CD14-positive monocyte (primary cell): ENCODE measurements around the gene GRIA3. TPM values are rescaled to one million over a fixed set of nuclear protein-coding genes. Genes with fewer than 3 reads are reported as not detected.
"Not testable (repeated sequence)": the region's sequence is repeated elsewhere in the genome, so short reads cannot be mapped to it uniquely, and the experiment has no call there.

Experiments used
- DNase-seq, 3 donors: peaks; one replicate each; pipeline ENCODE4 v3.0.0-alpha.2; 2011 to 2022
- H2AFZ ChIP-seq: 2 replicates; pipeline ENCODE4 v1.6.0; 2012; ENCODE audit warnings: mild to moderate bottlenecking, low read depth, low read length, inconsistent platforms; ENCODE audit not compliant: insufficient read depth, poor library complexity, severe bottlenecking
- H3K27ac ChIP-seq, 2 donors: 1 replicate in 1 of 2; 2 replicates in 1 of 2; pipeline ENCODE4 v1.5.1; 2012 to 2013; ENCODE audit warnings: low read length in 2 of 2, control low read depth in 1 of 2, inconsistent platforms in 1 of 2, low read depth in 1 of 2, mild to moderate bottlenecking in 1 of 2
- H3K27me3 ChIP-seq, 2 donors: one replicate each; pipeline versions ENCODE4 v1.6.0 to v1.6.1; 2011 to 2013; ENCODE audit warnings: low read length in 2 of 2; ENCODE audit not compliant: control insufficient read depth in 2 of 2, insufficient read depth in 2 of 2
- H3K36me3 ChIP-seq, 2 donors: replicated peaks in 1 of 2; 1 replicate in 1 of 2; 2 replicates in 1 of 2; pipeline versions ENCODE4 v1.5.1 to v1.6.1; 2012 to 2013; ENCODE audit warnings: low read length in 2 of 2, control low read depth in 1 of 2, inconsistent platforms in 1 of 2, mild to moderate bottlenecking in 1 of 2; ENCODE audit not compliant: insufficient read depth in 2 of 2, control insufficient read depth in 1 of 2
- H3K4me1 ChIP-seq, 2 donors: 1 replicate in 1 of 2; 2 replicates in 1 of 2; pipeline versions ENCODE4 v1.5.1 to v1.6.1; 2012 to 2013; ENCODE audit warnings: low read length in 2 of 2, control low read depth in 1 of 2, inconsistent platforms in 1 of 2, mild to moderate bottlenecking in 1 of 2, moderate library complexity in 1 of 2; ENCODE audit not compliant: insufficient read depth in 2 of 2, control insufficient read depth in 1 of 2
- H3K4me2 ChIP-seq: replicated peaks from 2 replicates; pipeline ENCODE3; 2012; ENCODE audit warnings: low read length, moderate library complexity, mild to moderate bottlenecking; ENCODE audit not compliant: poor library complexity, severe bottlenecking; ENCODE audit errors: extremely low read depth
- H3K4me3 ChIP-seq, 3 experiments: fragments of 200-600 bp in 1 of 3; sonication (generic) in 1 of 3; replicated peaks in 1 of 3; 1 replicate in 2 of 3; 2 replicates in 1 of 3; pipeline ENCODE4 v1.5.1; 2011 to 2013; ENCODE audit warnings: low read length in 3 of 3, mild to moderate bottlenecking in 3 of 3, control low read depth in 2 of 3, low read depth in 2 of 3, inconsistent platforms in 1 of 3, moderate library complexity in 1 of 3
- H3K79me2 ChIP-seq: 2 replicates; pipeline ENCODE4 v1.6.0; 2012; ENCODE audit warnings: mild to moderate bottlenecking, control low read depth, inconsistent platforms, low read length, moderate library complexity; ENCODE audit not compliant: insufficient read depth
- H3K9ac ChIP-seq: 2 replicates; pipeline ENCODE4 v1.6.0; 2017; ENCODE audit warnings: low read length, mild to moderate bottlenecking; ENCODE audit not compliant: insufficient read depth, poor library complexity, severe bottlenecking
- H3K9me3 ChIP-seq, 2 donors: replicated peaks in 1 of 2; 1 replicate in 1 of 2; 2 replicates in 1 of 2; pipeline versions ENCODE4 v1.5.1 to v1.6.1; 2012 to 2013; ENCODE audit warnings: low read length in 2 of 2, control low read depth in 1 of 2; ENCODE audit not compliant: control insufficient read depth in 1 of 2, insufficient read depth in 1 of 2
- H4K20me1 ChIP-seq: 2 replicates; pipeline ENCODE4 v1.6.0; 2012; ENCODE audit warnings: mild to moderate bottlenecking, low read length, control low read depth, moderate library complexity; ENCODE audit not compliant: insufficient read depth
- H3K27ac Mint-ChIP-seq, 7 donors: one replicate each; pipeline ENCODE4 v1.8.0; 2020; ENCODE audit warnings: mild to moderate bottlenecking in 7 of 7, mixed read lengths in 7 of 7, moderate library complexity in 6 of 7, inconsistent platforms in 2 of 7
- H3K27me3 Mint-ChIP-seq, 3 donors: one replicate each; pipeline ENCODE4 v1.8.0; 2021 to 2022; ENCODE audit warnings: low read depth in 3 of 3, mild to moderate bottlenecking in 3 of 3, mixed read lengths in 3 of 3, moderate library complexity in 3 of 3, inconsistent platforms in 1 of 3
- H3K36me3 Mint-ChIP-seq, 2 donors: one replicate each; pipeline ENCODE4 v1.8.0; 2020; ENCODE audit warnings: mixed read lengths in 2 of 2, inconsistent platforms in 1 of 2, mild to moderate bottlenecking in 1 of 2
- H3K4me1 Mint-ChIP-seq: one replicate; pipeline ENCODE4 v1.8.0; 2020; ENCODE audit warnings: mild to moderate bottlenecking, mixed read lengths
- H3K4me3 Mint-ChIP-seq, 2 donors: one replicate each; pipeline ENCODE4 v1.8.0; 2020; ENCODE audit warnings: mild to moderate bottlenecking in 2 of 2, mixed read lengths in 2 of 2, moderate library complexity in 1 of 2
- H3K9me3 Mint-ChIP-seq, 7 donors: one replicate each; pipeline ENCODE4 v1.8.0; 2020 to 2022; ENCODE audit warnings: mixed read lengths in 7 of 7, mild to moderate bottlenecking in 6 of 7, moderate library complexity in 6 of 7, inconsistent platforms in 2 of 7
- CTCF ChIP-seq: fragments of 200-600 bp; IDR thresholded peaks from one replicate; pipeline ENCODE4 v1.8.0; 2022; ENCODE audit warnings: antibody characterized with exemption, mild to moderate bottlenecking
- WGBS: methylation state at CpG from one replicate; pipeline ENCODE4 v1.1.5; 2013; ENCODE audit warnings: missing lambda C conversion rate; ENCODE audit not compliant: insufficient coverage; 5-methylcytosine and 5-hydroxymethylcytosine counted together
- intact Hi-C, 2 donors: fragments of 100-400 bp; cut with micrococcal nuclease; formaldehyde crosslinking; loops; one replicate each; pipeline versions ENCODE4 v1.15.0 to v1.15.1; 2023
- polyA plus RNA-seq, 3 donors: library from polyadenylated mRNA; depleted of rRNA in 1 of 3; unstranded in 2 of 3; stranded (reverse) in 1 of 3; fragments of 300-500 nt in 2 of 3; fragments of >200 nt in 1 of 3; fragmentation: Illumina TruSeq in 2 of 3; gene quantifications; 1 replicate in 2 of 3; 2 replicates in 1 of 3; pipeline ENCODE4 v1.2.3, GENCODE V29; 2012 to 2021

GRIA3 gene
- polyA plus RNA-seq, 3 donors, result not detected

- Histone ChIP-seq H3K79me2 (no peaks in the 10 kb centered on the region), H3K9me3 (no peaks in the 10 kb centered on the region), H3K4me3 (no peak overlapping the region), H3K27me3 (no peaks in the 10 kb centered on the region), H4K20me1 (no peaks in the 10 kb centered on the region), H3K9ac (no peak overlapping the region), H3K4me2 (no peak overlapping the region), H3K27ac (no peak overlapping the region), H2AFZ (no peak overlapping the region), H3K4me1 (no peaks in the 10 kb centered on the region), H3K36me3 (no peaks in the 10 kb centered on the region)
- TF ChIP-seq CTCF, result no peak
- no peak overlapping the region for H3K4me3 Mint-ChIP-seq
- no peak overlapping the region for H3K27ac Mint-ChIP-seq
- no peaks in the 10 kb centered on the region for H3K4me1 Mint-ChIP-seq
- peaks cover 0 to 3% (median 0%) of the 10 kb centered on the region in 3 donors for H3K27me3 Mint-ChIP-seq
- peaks cover 0 to 5% (median 0%) of the 10 kb centered on the region in 7 donors for H3K9me3 Mint-ChIP-seq
- WGBS, result no CpG with 5 or more reads among the region's 4 CpGs
- no peak for DNase-seq
- no peaks in the 10 kb centered on the region for H3K36me3 Mint-ChIP-seq
- intact Hi-C loops, result no loop called here
Measured at GRCh38 chrX:123358457-123358856, 174.4 kb downstream of the GRIA3 start.

GRCh38 chrX:123361371-123361770, 177.3 kb downstream of the GRIA3 start:
- Histone ChIP-seq H3K79me2 (no peaks in the 10 kb centered on the region), H3K36me3 (no peaks in the 10 kb centered on the region), H2AFZ (no peak overlapping the region), H3K27ac (no peak overlapping the region), H3K27me3 (no peaks in the 10 kb centered on the region), H3K4me1 (no peaks in the 10 kb centered on the region), H4K20me1 (no peaks in the 10 kb centered on the region), H3K4me3 (no peak overlapping the region), H3K9ac (no peak overlapping the region), H3K9me3 (no peaks in the 10 kb centered on the region), H3K4me2 (no peak overlapping the region)
- H3K36me3 Mint-ChIP-seq, result no peaks in the 10 kb centered on the region
- H3K27me3 Mint-ChIP-seq, result peaks cover 0 to 2% (median 0%) of the 10 kb centered on the region in 3 donors
- no CpG with 5 or more reads among the region's 1 CpG for WGBS
- no peak for TF ChIP-seq CTCF
- intact Hi-C loops, result no loop called here
- no peaks in the 10 kb centered on the region for H3K4me1 Mint-ChIP-seq
- no peak for DNase-seq
- no peak overlapping the region for H3K27ac Mint-ChIP-seq
- H3K4me3 Mint-ChIP-seq, result no peak overlapping the region
- H3K9me3 Mint-ChIP-seq, result peaks cover 0 to 8% (median 0%) of the 10 kb centered on the region in 7 donors

GRCh38 chrX:123386196-123386595, 202.1 kb downstream of the GRIA3 start:
- H3K27ac ChIP-seq, H3K4me2 ChIP-seq, H3K4me1 Mint-ChIP-seq, H3K27me3 Mint-ChIP-seq, H3K27me3 ChIP-seq, H3K4me3 ChIP-seq, DNase-seq, H3K27ac Mint-ChIP-seq, H3K36me3 ChIP-seq, H2AFZ ChIP-seq, H3K79me2 ChIP-seq, H4K20me1 ChIP-seq, H3K9me3 ChIP-seq, H3K36me3 Mint-ChIP-seq, H3K4me3 Mint-ChIP-seq, H3K4me1 ChIP-seq, intact Hi-C loops, H3K9ac ChIP-seq: not testable (repeated sequence)
- H3K9me3 Mint-ChIP-seq, result peaks cover under 1 to 14% (median 11%) of the 10 kb centered on the region in 7 donors
- WGBS, result no CpG with 5 or more reads among the region's 2 CpGs
